ENCODE results near the gene STX1A.
"Not testable (repeated sequence)": the region's sequence is repeated elsewhere in the genome, so short reads cannot be mapped to it uniquely, and the experiment has no call there.

DNA sequence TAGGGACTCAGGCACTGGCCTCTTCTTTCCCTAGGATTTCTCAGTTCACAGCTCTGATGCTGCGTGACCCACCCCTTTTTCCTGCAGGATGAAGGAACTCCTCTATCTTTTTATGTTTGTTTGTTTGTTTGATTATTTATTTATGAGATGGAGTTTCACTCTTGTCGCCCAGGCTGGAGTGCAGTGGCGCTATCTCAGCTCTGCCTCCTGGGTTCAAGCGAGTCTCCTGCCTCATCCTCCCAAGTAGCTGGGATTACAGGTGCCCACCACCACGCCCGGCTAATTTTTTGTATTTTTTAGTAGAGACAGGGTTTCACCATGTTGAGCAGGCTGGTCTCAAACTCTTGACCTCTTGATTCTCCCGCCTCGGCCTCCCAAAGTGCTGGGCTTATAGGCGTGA is 974 bp upstream of the STX1A start:
- not testable (repeated sequence) for TF ChIP-seq SMC3 (IDR thresholded peaks at IDR 0.05); GATA3 (IDR thresholded peaks at IDR 0.05; ENCODE audit: borderline replicate concordance); FOSL2 (IDR thresholded peaks at IDR 0.05); FOSL2 (CRISPR knock-in tag; IDR thresholded peaks at IDR 0.05); MYC (IDR thresholded peaks at IDR 0.05; ENCODE audit: borderline replicate concordance, low read length); HDAC2 (IDR thresholded peaks at IDR 0.05); BHLHE40 (IDR thresholded peaks at IDR 0.05; ENCODE audit: low read depth, low read length)
- TF ChIP-seq, protein P1, sequence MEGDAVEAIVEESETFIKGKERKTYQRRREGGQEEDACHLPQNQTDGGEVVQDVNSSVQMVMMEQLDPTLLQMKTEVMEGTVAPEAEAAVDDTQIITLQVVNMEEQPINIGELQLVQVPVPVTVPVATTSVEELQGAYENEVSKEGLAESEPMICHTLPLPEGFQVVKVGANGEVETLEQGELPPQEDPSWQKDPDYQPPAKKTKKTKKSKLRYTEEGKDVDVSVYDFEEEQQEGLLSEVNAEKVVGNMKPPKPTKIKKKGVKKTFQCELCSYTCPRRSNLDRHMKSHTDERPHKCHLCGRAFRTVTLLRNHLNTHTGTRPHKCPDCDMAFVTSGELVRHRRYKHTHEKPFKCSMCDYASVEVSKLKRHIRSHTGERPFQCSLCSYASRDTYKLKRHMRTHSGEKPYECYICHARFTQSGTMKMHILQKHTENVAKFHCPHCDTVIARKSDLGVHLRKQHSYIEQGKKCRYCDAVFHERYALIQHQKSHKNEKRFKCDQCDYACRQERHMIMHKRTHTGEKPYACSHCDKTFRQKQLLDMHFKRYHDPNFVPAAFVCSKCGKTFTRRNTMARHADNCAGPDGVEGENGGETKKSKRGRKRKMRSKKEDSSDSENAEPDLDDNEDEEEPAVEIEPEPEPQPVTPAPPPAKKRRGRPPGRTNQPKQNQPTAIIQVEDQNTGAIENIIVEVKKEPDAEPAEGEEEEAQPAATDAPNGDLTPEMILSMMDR (IDR thresholded peaks at IDR 0.05) = not testable (repeated sequence)
- TF ChIP-seq, protein P2, sequence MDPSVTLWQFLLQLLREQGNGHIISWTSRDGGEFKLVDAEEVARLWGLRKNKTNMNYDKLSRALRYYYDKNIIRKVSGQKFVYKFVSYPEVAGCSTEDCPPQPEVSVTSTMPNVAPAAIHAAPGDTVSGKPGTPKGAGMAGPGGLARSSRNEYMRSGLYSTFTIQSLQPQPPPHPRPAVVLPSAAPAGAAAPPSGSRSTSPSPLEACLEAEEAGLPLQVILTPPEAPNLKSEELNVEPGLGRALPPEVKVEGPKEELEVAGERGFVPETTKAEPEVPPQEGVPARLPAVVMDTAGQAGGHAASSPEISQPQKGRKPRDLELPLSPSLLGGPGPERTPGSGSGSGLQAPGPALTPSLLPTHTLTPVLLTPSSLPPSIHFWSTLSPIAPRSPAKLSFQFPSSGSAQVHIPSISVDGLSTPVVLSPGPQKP (IDR thresholded peaks at IDR 0.05; ENCODE audit: low read depth, low read length) = not testable (repeated sequence)
- TF ChIP-seq, protein P3, sequence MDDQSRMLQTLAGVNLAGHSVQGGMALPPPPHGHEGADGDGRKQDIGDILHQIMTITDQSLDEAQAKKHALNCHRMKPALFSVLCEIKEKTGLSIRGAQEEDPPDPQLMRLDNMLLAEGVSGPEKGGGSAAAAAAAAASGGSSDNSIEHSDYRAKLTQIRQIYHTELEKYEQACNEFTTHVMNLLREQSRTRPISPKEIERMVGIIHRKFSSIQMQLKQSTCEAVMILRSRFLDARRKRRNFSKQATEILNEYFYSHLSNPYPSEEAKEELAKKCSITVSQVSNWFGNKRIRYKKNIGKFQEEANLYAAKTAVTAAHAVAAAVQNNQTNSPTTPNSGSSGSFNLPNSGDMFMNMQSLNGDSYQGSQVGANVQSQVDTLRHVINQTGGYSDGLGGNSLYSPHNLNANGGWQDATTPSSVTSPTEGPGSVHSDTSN (IDR thresholded peaks at IDR 0.05) = not testable (repeated sequence)

Data from A549 (cell line).